Measurements from ENCODE around the gene PLEKHF1.
"Not testable (repeated sequence)": the region's sequence is repeated elsewhere in the genome, so short reads cannot be mapped to it uniquely, and the experiment has no call there.

DNA sequence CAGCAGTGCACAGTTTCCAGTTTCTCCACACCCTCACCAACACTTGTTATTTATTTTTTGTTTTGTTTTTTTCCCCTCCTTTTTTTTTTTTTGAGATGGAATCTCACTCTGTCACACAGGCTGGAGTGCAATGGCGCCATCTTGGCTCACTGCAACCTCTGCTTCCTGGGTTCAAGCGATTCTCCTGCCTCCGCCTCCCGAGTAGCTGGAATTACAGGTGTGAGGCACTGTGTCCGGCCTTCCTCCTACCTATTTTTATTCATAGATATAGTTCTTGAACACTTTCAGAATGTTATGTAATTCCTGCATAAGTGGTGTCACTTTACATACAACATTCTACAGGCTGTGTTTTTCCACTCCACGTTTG, 5.7 kb downstream of the PLEKHF1 start:
- not testable (repeated sequence) for TF ChIP-seq POLR2AphosphoS5, EP300 (IDR thresholded peaks at IDR 0.05)
- TF ChIP-seq, protein P1, sequence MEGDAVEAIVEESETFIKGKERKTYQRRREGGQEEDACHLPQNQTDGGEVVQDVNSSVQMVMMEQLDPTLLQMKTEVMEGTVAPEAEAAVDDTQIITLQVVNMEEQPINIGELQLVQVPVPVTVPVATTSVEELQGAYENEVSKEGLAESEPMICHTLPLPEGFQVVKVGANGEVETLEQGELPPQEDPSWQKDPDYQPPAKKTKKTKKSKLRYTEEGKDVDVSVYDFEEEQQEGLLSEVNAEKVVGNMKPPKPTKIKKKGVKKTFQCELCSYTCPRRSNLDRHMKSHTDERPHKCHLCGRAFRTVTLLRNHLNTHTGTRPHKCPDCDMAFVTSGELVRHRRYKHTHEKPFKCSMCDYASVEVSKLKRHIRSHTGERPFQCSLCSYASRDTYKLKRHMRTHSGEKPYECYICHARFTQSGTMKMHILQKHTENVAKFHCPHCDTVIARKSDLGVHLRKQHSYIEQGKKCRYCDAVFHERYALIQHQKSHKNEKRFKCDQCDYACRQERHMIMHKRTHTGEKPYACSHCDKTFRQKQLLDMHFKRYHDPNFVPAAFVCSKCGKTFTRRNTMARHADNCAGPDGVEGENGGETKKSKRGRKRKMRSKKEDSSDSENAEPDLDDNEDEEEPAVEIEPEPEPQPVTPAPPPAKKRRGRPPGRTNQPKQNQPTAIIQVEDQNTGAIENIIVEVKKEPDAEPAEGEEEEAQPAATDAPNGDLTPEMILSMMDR (IDR thresholded peaks at IDR 0.05) = peak in 1 of 4 experiments; percentile 1

Data from gastroesophageal sphincter (tissue), 3 donors.